Muscle layer of colon (tissue), 2 donors: Measurements from ENCODE around the gene BMP2.

ENCODE experiments used
- H3K27ac ChIP-seq: one replicate; pipeline ENCODE4 v1.7.0; 2013; ENCODE audit warnings: low read depth, mild to moderate bottlenecking, low read length, moderate library complexity
- H3K27me3 ChIP-seq, 2 donors: one replicate each; pipeline ENCODE4 v1.7.0; 2013; ENCODE audit warnings: low read length in 2 of 2, mild to moderate bottlenecking in 2 of 2; ENCODE audit not compliant: insufficient read depth in 2 of 2, control insufficient read depth in 1 of 2
- H3K36me3 ChIP-seq: one replicate; pipeline ENCODE4 v1.7.0; 2013; ENCODE audit warnings: mild to moderate bottlenecking, low read length; ENCODE audit not compliant: insufficient read depth
- H3K4me1 ChIP-seq: one replicate; pipeline ENCODE4 v1.7.0; 2013; ENCODE audit warnings: mild to moderate bottlenecking, low read length; ENCODE audit not compliant: insufficient read depth
- H3K4me3 ChIP-seq, 2 donors: one replicate each; pipeline ENCODE4 v1.7.0; 2013; ENCODE audit warnings: low read length in 2 of 2, low read depth in 1 of 2, mild to moderate bottlenecking in 1 of 2, moderate library complexity in 1 of 2
- H3K9ac ChIP-seq: one replicate; pipeline ENCODE4 v1.7.0; 2013; ENCODE audit warnings: low read length
- H3K9me3 ChIP-seq: one replicate; pipeline ENCODE4 v1.7.0; 2013; ENCODE audit warnings: mild to moderate bottlenecking, low read length
- donor health status: abdominal sarcoma.
- donor health status: Adenocarcinoma of cecum.

Gene BMP2

GRCh38 chr20:6744180-6744579 lies 23.3 kb upstream of the BMP2 start:
- no peaks in the 10 kb centered on the region for H3K4me1 ChIP-seq
- H3K9me3 ChIP-seq: no peaks in the 10 kb centered on the region
- no peak overlapping the region for H3K27ac ChIP-seq
- no peak overlapping the region for H3K9ac ChIP-seq
- no peak overlapping the region for H3K4me3 ChIP-seq
- no peaks in the 10 kb centered on the region for H3K36me3 ChIP-seq
- H3K27me3 ChIP-seq: no peaks in the 10 kb centered on the region

- H3K4me1 ChIP-seq: no peaks in the 10 kb centered on the region
- H3K9me3 ChIP-seq: no peaks in the 10 kb centered on the region
- no peak overlapping the region for H3K9ac ChIP-seq
- H3K27ac ChIP-seq: no peak overlapping the region
- H3K36me3 ChIP-seq: no peaks in the 10 kb centered on the region
- H3K4me3 ChIP-seq: no peak overlapping the region
- H3K27me3 ChIP-seq: no peaks in the 10 kb centered on the region
Measured at GRCh38 chr20:6744805-6745204, 22.7 kb upstream of the BMP2 start.

GRCh38 chr20:6746901-6747609 lies 20.4 kb upstream of the BMP2 start:
- no peaks in the 10 kb centered on the region for H3K4me1 ChIP-seq
- H3K36me3 ChIP-seq: no peaks in the 10 kb centered on the region
- no peaks in the 10 kb centered on the region for H3K27me3 ChIP-seq
- H3K27ac ChIP-seq: no peak overlapping the region
- no peak overlapping the region for H3K4me3 ChIP-seq
- no peaks in the 10 kb centered on the region for H3K9me3 ChIP-seq
- H3K9ac ChIP-seq: no peak overlapping the region

GRCh38 chr20:6750438-6750837 lies 17.0 kb upstream of the BMP2 start:
- Histone ChIP-seq H3K27me3 (no peaks in the 10 kb centered on the region), H3K4me3 (no peak overlapping the region), H3K36me3 (no peaks in the 10 kb centered on the region), H3K9me3 (no peaks in the 10 kb centered on the region), H3K9ac (no peak overlapping the region), H3K4me1 (no peaks in the 10 kb centered on the region), H3K27ac (no peak overlapping the region)

GRCh38 chr20:6756693-6757595 lies 10.5 kb upstream of the BMP2 start:
- H3K4me3 ChIP-seq: no peak overlapping the region
- no peaks in the 10 kb centered on the region for H3K4me1 ChIP-seq
- no peaks in the 10 kb centered on the region for H3K9me3 ChIP-seq
- no peaks in the 10 kb centered on the region for H3K36me3 ChIP-seq
- H3K27ac ChIP-seq: no peak overlapping the region
- H3K27me3 ChIP-seq: no peaks in the 10 kb centered on the region
- no peak overlapping the region for H3K9ac ChIP-seq

GRCh38 chr20:6764619-6765018 lies 2.9 kb upstream of the BMP2 start:
- Histone ChIP-seq H3K36me3 (no peaks in the 10 kb centered on the region), H3K4me3 (no peak overlapping the region), H3K27me3 (peaks cover 2 to 6% of the 10 kb centered on the region in 2 donors), H3K9ac (no peak overlapping the region), H3K27ac (no peak overlapping the region), H3K4me1 (peaks cover 4% of the 10 kb centered on the region), H3K9me3 (no peaks in the 10 kb centered on the region)

- Histone ChIP-seq H3K27me3 (peaks cover 5 to 14% of the 10 kb centered on the region in 2 donors), H3K9ac (no peak overlapping the region), H3K36me3 (no peaks in the 10 kb centered on the region), H3K4me1 (peaks cover 14% of the 10 kb centered on the region), H3K27ac (no peak overlapping the region), H3K4me3 (no peak overlapping the region), H3K9me3 (no peaks in the 10 kb centered on the region)
Measured at GRCh38 chr20:6765469-6766058, 1.9 kb upstream of the BMP2 start.

GRCh38 chr20:6766433-6766832 lies 1.1 kb upstream of the BMP2 start:
- H3K9me3 ChIP-seq: no peaks in the 10 kb centered on the region
- H3K27ac ChIP-seq: no peak overlapping the region
- H3K4me1 ChIP-seq: peaks cover 15% of the 10 kb centered on the region
- H3K9ac ChIP-seq: no peak overlapping the region
- peaks cover 5 to 14% of the 10 kb centered on the region in 2 donors for H3K27me3 ChIP-seq
- no peak overlapping the region for H3K4me3 ChIP-seq
- no peaks in the 10 kb centered on the region for H3K36me3 ChIP-seq

- Histone ChIP-seq H3K9ac (no peak overlapping the region), H3K4me1 (peaks cover 15% of the 10 kb centered on the region), H3K27me3 (peaks cover 5 to 14% of the 10 kb centered on the region in 2 donors), H3K27ac (no peak overlapping the region), H3K36me3 (no peaks in the 10 kb centered on the region), H3K4me3 (peak overlapping the region; percentile 36 to 42), H3K9me3 (no peaks in the 10 kb centered on the region)
Measured at GRCh38 chr20:6767126-6767535, 355 bp upstream of the BMP2 start.

GRCh38 chr20:6768228-6769140 lies 998 bp downstream of the BMP2 start:
- H3K4me1 ChIP-seq: peaks cover 15% of the 10 kb centered on the region
- H3K9me3 ChIP-seq: no peaks in the 10 kb centered on the region
- peaks cover 5 to 14% of the 10 kb centered on the region in 2 donors for H3K27me3 ChIP-seq
- peak overlapping the region; percentile 68 to 79 for H3K4me3 ChIP-seq
- no peaks in the 10 kb centered on the region for H3K36me3 ChIP-seq
- no peak overlapping the region for H3K27ac ChIP-seq
- no peak overlapping the region for H3K9ac ChIP-seq
